Kasumi-1 (cell line): ENCODE data around the gene SQSTM1.
"Not testable (repeated sequence)": the region's sequence is repeated elsewhere in the genome, so short reads cannot be mapped to it uniquely, and the experiment has no call there.

ENCODE experiments used
- DNase-seq, 2 experiments: peaks; one replicate each; lab custom pipeline; 2025; lab: John Stamatoyannopoulos, UW

Gene SQSTM1

GRCh38 chr5:179820483-179821297 is at the start of gene SQSTM1:
Gene SQSTM1 (plus strand): TSS chr5:179820905. CDS start chr5:179820937, 32 bp downstream.
- peak; percentile 45 for DNase-seq

- DNase-seq: no peak
Observed at GRCh38 chr5:179771311-179771895, 49.3 kb upstream of the SQSTM1 start.

- no peak for DNase-seq
Observed at GRCh38 chr5:179772351-179772750, 48.4 kb upstream of the SQSTM1 start.

GRCh38 chr5:179773686-179774040 is 47.0 kb upstream of the SQSTM1 start:
- no peak for DNase-seq

- DNase-seq: no peak
Observed at GRCh38 chr5:179774442-179774841, 46.3 kb upstream of the SQSTM1 start.

- no peak for DNase-seq
Observed at GRCh38 chr5:179776411-179776938, 44.2 kb upstream of the SQSTM1 start.

GRCh38 chr5:179777456-179777855 is 43.2 kb upstream of the SQSTM1 start:
- DNase-seq: no peak

- peak; percentile 75 to 86 for DNase-seq
Observed at GRCh38 chr5:179777909-179778308, 42.8 kb upstream of the SQSTM1 start.

GRCh38 chr5:179778591-179778990 is 42.1 kb upstream of the SQSTM1 start:
- DNase-seq: no peak

GRCh38 chr5:179779826-179780225 is 40.9 kb upstream of the SQSTM1 start:
- DNase-seq: no peak

GRCh38 chr5:179780362-179780761 is 40.3 kb upstream of the SQSTM1 start:
- no peak for DNase-seq

- DNase-seq: no peak
Observed at GRCh38 chr5:179781846-179782245, 38.9 kb upstream of the SQSTM1 start.

GRCh38 chr5:179783128-179783527 is 37.6 kb upstream of the SQSTM1 start:
- DNase-seq: no peak

- no peak for DNase-seq
Observed at GRCh38 chr5:179786861-179787260, 33.8 kb upstream of the SQSTM1 start.

- DNase-seq: no peak
Observed at GRCh38 chr5:179788193-179788854, 32.4 kb upstream of the SQSTM1 start.

GRCh38 chr5:179789278-179789677 is 31.4 kb upstream of the SQSTM1 start:
- DNase-seq: not testable (repeated sequence)

- DNase-seq: peak; percentile 33 to 39
Observed at GRCh38 chr5:179791881-179792611, 28.7 kb upstream of the SQSTM1 start.

- DNase-seq: no peak
Observed at GRCh38 chr5:179792612-179793467, 27.9 kb upstream of the SQSTM1 start.

GRCh38 chr5:179793468-179794139 is 27.1 kb upstream of the SQSTM1 start, which contains the start of gene LTC4S:
Gene LTC4S (plus strand): TSS chr5:179793986. CDS start chr5:179794081, 95 bp downstream.
- DNase-seq: peak; percentile 80 to 88

GRCh38 chr5:179794171-179794570 is 26.5 kb upstream of the SQSTM1 start:
- no peak for DNase-seq
